Measurements from ENCODE around the gene C2orf15. TPM values are rescaled to one million over a fixed set of nuclear protein-coding genes. Genes with fewer than 3 reads are reported as not detected.

Gene C2orf15
- total and polyA plus RNA-seq, 2 experiments from 2014 or later: 5.9 to 8.9 TPM

- H4K20me1 ChIP-seq (ENCODE audit: insufficient read depth, poor library complexity, severe bottlenecking): no peaks in the 10 kb centered on the region
- no peak overlapping the region for H3K4me3 ChIP-seq
- 87% methylated on average over 1 of the region's 1 CpG for WGBS (ENCODE audit: low lambda C conversion rate, missing lambda C conversion rate)
- peaks cover 10% of the 10 kb centered on the region for H3K4me1 ChIP-seq (ENCODE audit: insufficient read depth)
- no peak overlapping the region for H3K27ac ChIP-seq
- DNase-seq (ENCODE audit: low spot score): no peak
- peaks cover 4% of the 10 kb centered on the region for H3K79me2 ChIP-seq
- no peak overlapping the region for H3K4me2 ChIP-seq
- no peaks in the 10 kb centered on the region for H3K27me3 ChIP-seq
- no peaks in the 10 kb centered on the region for H3K9me3 ChIP-seq (ENCODE audit: low read depth)
- TF ChIP-seq EZH2 (IDR thresholded peaks at IDR 0.05; ENCODE audit: borderline replicate concordance) (no peak), CTCF (IDR thresholded peaks at IDR 0.05; ENCODE audit: poor library complexity) (no peak), EZH2phosphoT487 (IDR thresholded peaks at IDR 0.05; ENCODE audit: low read depth, severe bottlenecking, unreplicated experiment) (no peak)
- no peak overlapping the region for H2AFZ ChIP-seq
- H3K36me3 ChIP-seq (replicated peaks; ENCODE audit: insufficient read depth, low read depth): no peaks in the 10 kb centered on the region
- H3K9me2 ChIP-seq (replicated peaks; ENCODE audit: insufficient read depth): no peaks in the 10 kb centered on the region
Measured at GRCh38 chr2:99156891-99157290, 15.4 kb downstream of the C2orf15 start.

GRCh38 chr2:99158599-99158998, 17.1 kb downstream of the C2orf15 start:
- TF ChIP-seq EZH2phosphoT487 (IDR thresholded peaks at IDR 0.05; ENCODE audit: low read depth, severe bottlenecking, unreplicated experiment): no peak
- no peak for TF ChIP-seq EZH2 (IDR thresholded peaks at IDR 0.05; ENCODE audit: borderline replicate concordance)
- no peak for TF ChIP-seq CTCF (IDR thresholded peaks at IDR 0.05; ENCODE audit: poor library complexity)
- H3K9me3 ChIP-seq (ENCODE audit: low read depth): no peaks in the 10 kb centered on the region
- H3K9me2 ChIP-seq (replicated peaks; ENCODE audit: insufficient read depth): no peaks in the 10 kb centered on the region
- peaks cover 4% of the 10 kb centered on the region for H3K79me2 ChIP-seq
- H2AFZ ChIP-seq: no peak overlapping the region
- H3K4me1 ChIP-seq (ENCODE audit: insufficient read depth): peaks cover 10% of the 10 kb centered on the region
- no peaks in the 10 kb centered on the region for H3K27me3 ChIP-seq
- WGBS (ENCODE audit: low lambda C conversion rate, missing lambda C conversion rate): 99% methylated on average over 5 of the region's 5 CpGs
- H3K4me2 ChIP-seq: no peak overlapping the region
- H3K36me3 ChIP-seq (replicated peaks; ENCODE audit: insufficient read depth, low read depth): no peaks in the 10 kb centered on the region
- no peak for DNase-seq (ENCODE audit: low spot score)
- H4K20me1 ChIP-seq (ENCODE audit: insufficient read depth, poor library complexity, severe bottlenecking): no peaks in the 10 kb centered on the region
- no peak overlapping the region for H3K27ac ChIP-seq
- H3K4me3 ChIP-seq: no peak overlapping the region

GRCh38 chr2:99159594-99159993, 18.1 kb downstream of the C2orf15 start:
- Histone ChIP-seq H3K36me3 (replicated peaks; ENCODE audit: insufficient read depth, low read depth) (no peaks in the 10 kb centered on the region), H3K9me3 (ENCODE audit: low read depth) (no peaks in the 10 kb centered on the region), H3K4me2 (no peak overlapping the region), H3K9me2 (replicated peaks; ENCODE audit: insufficient read depth) (no peaks in the 10 kb centered on the region), H4K20me1 (ENCODE audit: insufficient read depth, poor library complexity, severe bottlenecking) (no peaks in the 10 kb centered on the region), H3K27me3 (no peaks in the 10 kb centered on the region), H3K4me1 (ENCODE audit: insufficient read depth) (peaks cover 6% of the 10 kb centered on the region), H3K27ac (no peak overlapping the region), H3K4me3 (no peak overlapping the region), H3K79me2 (peaks cover 4% of the 10 kb centered on the region), H2AFZ (no peak overlapping the region)
- 89% methylated on average over 4 of the region's 4 CpGs for WGBS (ENCODE audit: low lambda C conversion rate, missing lambda C conversion rate)
- TF ChIP-seq EZH2phosphoT487 (IDR thresholded peaks at IDR 0.05; ENCODE audit: low read depth, severe bottlenecking, unreplicated experiment) (no peak), EZH2 (IDR thresholded peaks at IDR 0.05; ENCODE audit: borderline replicate concordance) (no peak)
- no peak for DNase-seq (ENCODE audit: low spot score)

- Histone ChIP-seq H3K27ac (no peak overlapping the region), H3K27me3 (no peaks in the 10 kb centered on the region), H3K4me2 (no peak overlapping the region), H3K79me2 (no peaks in the 10 kb centered on the region), H3K9me3 (ENCODE audit: low read depth) (no peaks in the 10 kb centered on the region), H3K4me1 (ENCODE audit: insufficient read depth) (no peaks in the 10 kb centered on the region), H3K36me3 (replicated peaks; ENCODE audit: insufficient read depth, low read depth) (no peaks in the 10 kb centered on the region), H3K9me2 (replicated peaks; ENCODE audit: insufficient read depth) (no peaks in the 10 kb centered on the region), H2AFZ (no peak overlapping the region), H4K20me1 (ENCODE audit: insufficient read depth, poor library complexity, severe bottlenecking) (no peaks in the 10 kb centered on the region), H3K4me3 (no peak overlapping the region)
- WGBS (ENCODE audit: low lambda C conversion rate, missing lambda C conversion rate): 92% methylated on average over 5 of the region's 5 CpGs
- no peak for TF ChIP-seq EZH2phosphoT487 (IDR thresholded peaks at IDR 0.05; ENCODE audit: low read depth, severe bottlenecking, unreplicated experiment)
- TF ChIP-seq EZH2 (IDR thresholded peaks at IDR 0.05; ENCODE audit: borderline replicate concordance): no peak
- TF ChIP-seq CTCF (IDR thresholded peaks at IDR 0.05; ENCODE audit: poor library complexity): no peak
- DNase-seq (ENCODE audit: low spot score): no peak
Measured at GRCh38 chr2:99166218-99166617, 24.7 kb downstream of the C2orf15 start.

All from hepatocyte (in vitro differentiated cells).